GM12875 (cell line): ENCODE measurements around the gene SDF4.
"Not testable (repeated sequence)": the region's sequence is repeated elsewhere in the genome, so short reads cannot be mapped to it uniquely, and the experiment has no call there.

Experiments
- H3K4me3 ChIP-seq: one replicate; pipeline ENCODE4 v1.5.1; 2011; ENCODE audit warnings: low read depth, low read length, control low read depth
- CTCF ChIP-seq: IDR thresholded peaks from 2 replicates; pipeline ENCODE4 v1.5.1; 2011; ENCODE audit warnings: low read depth, mild to moderate bottlenecking, control low read depth, inconsistent platforms, low read length, moderate library complexity, borderline replicate concordance; ENCODE audit not compliant: insufficient read depth

SDF4 gene

GRCh38 chr1:1199961-1200875 is 31.6 kb downstream of the SDF4 start:
- TF ChIP-seq CTCF, result no peak
- no peak overlapping the region for H3K4me3 ChIP-seq

- TF ChIP-seq CTCF, result no peak
These were observed 32.5 kb downstream of the SDF4 start for GRCh38 chr1:1199141-1199960.

GRCh38 chr1:1198423-1199140 is 33.2 kb downstream of the SDF4 start:
- no peak overlapping the region for H3K4me3 ChIP-seq
- no peak for TF ChIP-seq CTCF

More at GRCh38 chr1:1199141-1199960, 32.5 kb downstream of the SDF4 start:
- no peak overlapping the region for H3K4me3 ChIP-seq

- no peak overlapping the region for H3K4me3 ChIP-seq
- no peak for TF ChIP-seq CTCF
These were observed 34.0 kb downstream of the SDF4 start for GRCh38 chr1:1197551-1198422.

- no peak for TF ChIP-seq CTCF
- H3K4me3 ChIP-seq, result no peak overlapping the region
These were observed 34.7 kb downstream of the SDF4 start for GRCh38 chr1:1197188-1197500.

- no peak overlapping the region for H3K4me3 ChIP-seq
- TF ChIP-seq CTCF, result no peak
These were observed 35.2 kb downstream of the SDF4 start for GRCh38 chr1:1196431-1197187.

GRCh38 chr1:1195726-1196125 is 36.1 kb downstream of the SDF4 start:
- not testable (repeated sequence) for H3K4me3 ChIP-seq
